ENCODE results near the gene GGACT.
"Not testable (repeated sequence)": the region's sequence is repeated elsewhere in the genome, so short reads cannot be mapped to it uniquely, and the experiment has no call there.

The GGACT gene

DNA sequence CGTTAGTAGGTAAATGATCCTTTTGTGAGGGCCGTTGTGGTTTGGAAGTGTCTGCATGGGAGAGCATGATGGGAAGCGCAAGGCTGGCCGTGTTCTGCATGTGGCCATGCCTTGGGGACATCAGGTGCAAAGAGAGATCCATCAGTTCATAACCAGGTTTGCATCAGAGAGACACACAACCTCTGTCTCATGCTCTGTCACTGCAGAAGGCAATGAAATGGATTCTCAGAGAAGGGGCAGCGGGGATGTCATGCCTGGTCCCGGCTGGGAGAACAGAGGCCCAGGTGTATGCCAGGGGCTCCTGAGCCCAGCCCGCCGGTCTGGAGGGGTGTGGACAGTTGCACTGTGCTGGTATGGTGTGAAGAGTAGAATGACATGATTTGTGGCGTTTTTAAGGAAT is 60.2 kb downstream of the GGACT start:
- Histone ChIP-seq H3K27me3 (ENCODE audit: control insufficient read depth, insufficient read depth, low read length) (no peaks in the 10 kb centered on the region), H3K27ac (ENCODE audit: low read depth, low read length) (no peak overlapping the region)

DNA sequence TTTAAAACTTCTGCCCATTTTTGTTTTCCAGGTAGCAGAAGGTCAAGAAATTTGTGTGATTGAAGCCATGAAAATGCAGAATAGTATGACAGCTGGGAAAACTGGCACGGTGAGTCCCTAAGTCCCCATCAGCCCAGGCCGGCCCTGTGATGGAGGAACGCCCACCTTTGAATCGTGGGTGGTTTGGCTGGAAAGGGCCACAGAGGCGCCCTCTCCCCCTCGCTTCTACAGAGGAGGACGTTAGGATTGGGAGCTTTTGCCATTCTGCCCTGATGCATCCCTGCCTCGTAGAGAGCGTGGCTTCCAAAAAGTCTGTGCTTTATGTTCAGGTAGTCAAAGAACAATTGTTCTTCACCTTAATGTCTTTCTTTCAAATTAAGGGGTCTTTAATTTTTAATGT is 60.9 kb downstream of the GGACT start:
- H3K36me3 ChIP-seq (ENCODE audit: control insufficient read depth, insufficient read depth, low read length), result peaks cover 12% of the 10 kb centered on the region
- peaks cover 33% of the 10 kb centered on the region for H3K4me1 ChIP-seq (ENCODE audit: control insufficient read depth, insufficient read depth, low read length)
- no peaks in the 10 kb centered on the region for H3K9me3 ChIP-seq (ENCODE audit: control insufficient read depth, insufficient read depth, low read length)
- no peak overlapping the region for H3K9ac ChIP-seq (ENCODE audit: low read depth, low read length)
- no peak overlapping the region for H3K4me3 ChIP-seq (ENCODE audit: low read depth, low read length)
- no peak overlapping the region for H3K27ac ChIP-seq (ENCODE audit: low read depth, low read length)
- H3K27me3 ChIP-seq (ENCODE audit: control insufficient read depth, insufficient read depth, low read length), result no peaks in the 10 kb centered on the region

More for the DNA sequence above, 60.2 kb downstream of the GGACT start:
- H3K4me3 ChIP-seq (ENCODE audit: low read depth, low read length), result no peak overlapping the region
- H3K9ac ChIP-seq (ENCODE audit: low read depth, low read length), result no peak overlapping the region
- no peaks in the 10 kb centered on the region for H3K9me3 ChIP-seq (ENCODE audit: control insufficient read depth, insufficient read depth, low read length)
- peaks cover 33% of the 10 kb centered on the region for H3K4me1 ChIP-seq (ENCODE audit: control insufficient read depth, insufficient read depth, low read length)
- peaks cover 12% of the 10 kb centered on the region for H3K36me3 ChIP-seq (ENCODE audit: control insufficient read depth, insufficient read depth, low read length)

DNA sequence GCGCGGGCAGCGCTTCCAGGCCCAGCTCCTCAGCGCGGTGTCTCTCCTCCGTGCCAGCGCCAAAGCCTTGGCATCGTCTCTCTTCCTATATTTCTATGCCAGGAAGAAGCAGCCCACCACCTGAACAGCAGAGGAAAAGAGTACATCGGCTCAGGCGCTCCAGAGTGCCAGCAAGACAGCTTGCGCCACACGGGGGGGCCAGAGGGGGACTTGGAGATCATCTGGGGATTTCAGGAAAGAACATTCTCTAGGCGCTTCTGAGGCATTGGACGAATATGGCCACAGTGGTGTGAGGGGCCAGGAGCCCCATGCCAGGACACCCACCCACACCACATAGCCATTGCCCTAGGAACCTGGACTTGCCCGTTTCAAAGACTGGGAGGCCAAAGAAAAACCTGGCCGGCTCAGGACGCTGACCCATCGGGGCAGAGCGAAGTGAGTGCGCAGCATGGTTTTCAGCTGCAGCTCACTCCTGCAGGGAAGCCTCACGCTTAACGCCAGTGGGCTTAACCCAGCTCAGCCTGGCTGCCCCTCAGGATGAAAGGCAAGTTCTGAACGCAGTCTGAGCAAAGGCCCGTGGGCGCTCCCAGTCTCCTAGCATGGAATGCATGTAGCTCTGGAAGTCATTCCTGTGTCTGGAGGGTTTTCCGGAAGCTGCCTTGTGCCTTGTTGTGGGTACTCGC is 62.1 kb downstream of the GGACT start:
- peaks cover 43% of the 10 kb centered on the region for H3K4me1 ChIP-seq (ENCODE audit: control insufficient read depth, insufficient read depth, low read length)
- H3K27ac ChIP-seq (ENCODE audit: low read depth, low read length), result no peak overlapping the region
- no peak overlapping the region for H3K9ac ChIP-seq (ENCODE audit: low read depth, low read length)
- no peak overlapping the region for H3K4me3 ChIP-seq (ENCODE audit: low read depth, low read length)
- H3K27me3 ChIP-seq (ENCODE audit: control insufficient read depth, insufficient read depth, low read length), result no peaks in the 10 kb centered on the region
- peaks cover 12% of the 10 kb centered on the region for H3K36me3 ChIP-seq (ENCODE audit: control insufficient read depth, insufficient read depth, low read length)
- no peaks in the 10 kb centered on the region for H3K9me3 ChIP-seq (ENCODE audit: control insufficient read depth, insufficient read depth, low read length)

DNA sequence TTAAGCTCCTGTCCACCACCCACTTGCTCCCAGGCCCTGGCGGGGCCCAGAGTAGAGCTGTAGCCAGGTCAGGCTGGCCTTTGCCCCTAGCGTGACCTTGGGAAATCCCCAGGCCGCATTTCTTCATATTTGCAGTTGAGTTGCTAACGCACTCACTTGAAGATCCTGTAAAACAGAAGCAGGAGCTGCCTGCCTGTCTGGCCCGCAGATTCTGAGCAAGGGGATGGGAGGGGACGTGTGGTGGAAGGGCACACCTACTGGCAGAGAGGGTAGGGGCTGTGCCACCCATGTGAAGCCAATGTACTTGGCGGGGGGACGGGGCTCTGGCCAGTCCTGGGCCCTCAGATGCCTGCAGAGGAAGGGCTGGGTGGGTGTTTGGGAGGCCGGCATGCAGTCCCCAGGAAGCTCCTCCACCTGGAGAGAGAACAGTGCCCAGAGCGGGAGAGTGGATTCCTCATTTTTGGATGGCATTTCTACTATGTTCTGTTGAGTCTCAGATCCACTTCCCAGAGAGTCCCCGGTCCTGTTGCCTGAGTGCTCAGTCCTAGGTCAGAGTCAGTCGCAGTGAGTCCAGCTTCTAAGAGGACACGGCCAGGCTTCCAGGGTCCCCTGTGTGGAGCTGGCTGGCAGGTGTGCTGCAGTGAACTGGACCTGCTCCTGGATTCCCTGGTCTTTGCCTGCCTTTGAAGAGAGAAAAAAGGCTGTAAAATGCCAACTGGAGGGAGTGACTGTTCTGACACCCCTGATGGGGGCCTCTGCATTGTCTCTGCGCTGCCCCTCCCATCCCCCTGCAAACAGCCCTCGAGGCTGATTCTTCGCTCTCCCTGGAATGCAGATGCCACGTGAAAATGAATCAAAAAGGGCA is 62.9 kb downstream of the GGACT start:
- H3K27ac ChIP-seq (ENCODE audit: low read depth, low read length), result no peak overlapping the region

DNA sequence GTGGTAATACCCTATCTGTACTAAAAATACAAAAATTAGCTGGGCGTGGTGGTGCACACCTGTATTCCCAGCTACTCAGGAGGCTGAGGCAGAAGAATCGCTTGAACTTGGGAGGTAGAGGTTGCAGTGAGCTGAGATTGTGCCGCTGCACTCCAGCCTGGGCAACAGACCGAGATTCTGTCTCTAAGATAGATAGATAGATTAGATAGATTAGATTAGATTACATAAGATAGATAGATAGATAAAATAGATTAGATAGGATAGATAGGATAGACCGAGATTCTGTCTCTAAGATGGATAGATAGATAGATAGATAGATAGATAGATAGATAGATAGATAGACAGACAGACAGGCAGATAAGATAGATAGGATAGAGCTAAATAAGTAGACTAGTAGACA is 63.9 kb downstream of the GGACT start:
- not testable (repeated sequence) for H3K9me3 ChIP-seq (ENCODE audit: control insufficient read depth, insufficient read depth, low read length); H3K27me3 ChIP-seq (ENCODE audit: control insufficient read depth, insufficient read depth, low read length); H3K4me3 ChIP-seq (ENCODE audit: low read depth, low read length); H3K9ac ChIP-seq (ENCODE audit: low read depth, low read length); H3K27ac ChIP-seq (ENCODE audit: low read depth, low read length)
- peaks cover 12% of the 10 kb centered on the region; the same call in 1 of the 2 replicates for H3K36me3 ChIP-seq (ENCODE audit: control insufficient read depth, insufficient read depth, low read length)
- peaks cover 38% of the 10 kb centered on the region for H3K4me1 ChIP-seq (ENCODE audit: control insufficient read depth, insufficient read depth, low read length)

More for the DNA sequence above, 62.9 kb downstream of the GGACT start:
- H3K4me3 ChIP-seq (ENCODE audit: low read depth, low read length), result no peak overlapping the region
- H3K27me3 ChIP-seq (ENCODE audit: control insufficient read depth, insufficient read depth, low read length), result no peaks in the 10 kb centered on the region
- H3K36me3 ChIP-seq (ENCODE audit: control insufficient read depth, insufficient read depth, low read length), result peaks cover 12% of the 10 kb centered on the region
- H3K9me3 ChIP-seq (ENCODE audit: control insufficient read depth, insufficient read depth, low read length), result no peaks in the 10 kb centered on the region
- H3K9ac ChIP-seq (ENCODE audit: low read depth, low read length), result no peak overlapping the region
- H3K4me1 ChIP-seq (ENCODE audit: control insufficient read depth, insufficient read depth, low read length), result peaks cover 46% of the 10 kb centered on the region

DNA sequence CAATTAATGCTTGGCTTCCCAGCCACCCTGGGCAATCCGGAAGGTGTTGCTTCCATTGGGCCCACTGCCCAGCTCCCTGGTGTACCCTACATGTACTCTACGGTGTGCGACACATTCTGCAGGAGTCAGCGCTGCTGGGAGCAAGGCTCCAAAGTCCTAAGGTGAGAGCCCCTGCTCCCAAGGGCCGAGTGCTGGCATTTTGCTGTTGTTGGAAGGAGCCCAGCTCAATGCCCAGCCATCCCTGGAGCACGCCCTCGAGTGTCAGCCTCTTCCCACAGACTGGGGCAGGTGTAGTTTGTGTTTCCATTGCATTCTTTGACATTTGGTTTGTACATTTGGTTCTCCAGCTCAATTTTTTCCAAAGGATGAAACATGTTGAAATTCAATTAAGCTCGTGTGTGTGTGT is 64.6 kb downstream of the GGACT start:
- Histone ChIP-seq H3K27ac (ENCODE audit: low read depth, low read length) (no peak overlapping the region), H3K36me3 (ENCODE audit: control insufficient read depth, insufficient read depth, low read length) (peaks cover 8% of the 10 kb centered on the region; the same call in 1 of the 2 replicates), H3K4me1 (ENCODE audit: control insufficient read depth, insufficient read depth, low read length) (peaks cover 42% of the 10 kb centered on the region), H3K9me3 (ENCODE audit: control insufficient read depth, insufficient read depth, low read length) (no peaks in the 10 kb centered on the region), H3K27me3 (ENCODE audit: control insufficient read depth, insufficient read depth, low read length) (no peaks in the 10 kb centered on the region), H3K9ac (ENCODE audit: low read depth, low read length) (no peak overlapping the region), H3K4me3 (ENCODE audit: low read depth, low read length) (no peak overlapping the region)

DNA sequence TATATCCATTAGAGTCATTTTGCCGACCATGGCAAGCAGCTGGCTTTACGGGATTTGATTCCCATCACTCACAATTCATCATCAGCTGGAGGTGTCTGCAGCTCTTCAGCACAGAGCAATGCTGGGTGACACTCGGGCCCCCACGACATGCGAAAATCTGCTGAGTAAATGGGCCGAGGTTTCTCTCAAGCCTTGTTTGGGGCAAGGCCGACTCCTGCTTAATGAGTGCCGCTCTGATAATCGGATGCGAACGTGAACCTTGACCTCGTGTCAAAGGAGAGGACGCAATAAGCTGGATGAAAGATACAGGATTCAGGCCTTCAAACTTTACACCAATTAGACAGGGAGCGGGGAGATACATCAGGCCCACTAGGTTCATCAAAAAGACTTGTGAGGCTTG is 65.2 kb downstream of the GGACT start:
- no peaks in the 10 kb centered on the region for H3K9me3 ChIP-seq (ENCODE audit: control insufficient read depth, insufficient read depth, low read length)
- H3K27me3 ChIP-seq (ENCODE audit: control insufficient read depth, insufficient read depth, low read length), result no peaks in the 10 kb centered on the region
- peaks cover 6% of the 10 kb centered on the region; the same call in 1 of the 2 replicates for H3K36me3 ChIP-seq (ENCODE audit: control insufficient read depth, insufficient read depth, low read length)
- peaks cover 43% of the 10 kb centered on the region for H3K4me1 ChIP-seq (ENCODE audit: control insufficient read depth, insufficient read depth, low read length)
- H3K27ac ChIP-seq (ENCODE audit: low read depth, low read length), result no peak overlapping the region
- no peak overlapping the region for H3K9ac ChIP-seq (ENCODE audit: low read depth, low read length)
- no peak overlapping the region for H3K4me3 ChIP-seq (ENCODE audit: low read depth, low read length)

DNA sequence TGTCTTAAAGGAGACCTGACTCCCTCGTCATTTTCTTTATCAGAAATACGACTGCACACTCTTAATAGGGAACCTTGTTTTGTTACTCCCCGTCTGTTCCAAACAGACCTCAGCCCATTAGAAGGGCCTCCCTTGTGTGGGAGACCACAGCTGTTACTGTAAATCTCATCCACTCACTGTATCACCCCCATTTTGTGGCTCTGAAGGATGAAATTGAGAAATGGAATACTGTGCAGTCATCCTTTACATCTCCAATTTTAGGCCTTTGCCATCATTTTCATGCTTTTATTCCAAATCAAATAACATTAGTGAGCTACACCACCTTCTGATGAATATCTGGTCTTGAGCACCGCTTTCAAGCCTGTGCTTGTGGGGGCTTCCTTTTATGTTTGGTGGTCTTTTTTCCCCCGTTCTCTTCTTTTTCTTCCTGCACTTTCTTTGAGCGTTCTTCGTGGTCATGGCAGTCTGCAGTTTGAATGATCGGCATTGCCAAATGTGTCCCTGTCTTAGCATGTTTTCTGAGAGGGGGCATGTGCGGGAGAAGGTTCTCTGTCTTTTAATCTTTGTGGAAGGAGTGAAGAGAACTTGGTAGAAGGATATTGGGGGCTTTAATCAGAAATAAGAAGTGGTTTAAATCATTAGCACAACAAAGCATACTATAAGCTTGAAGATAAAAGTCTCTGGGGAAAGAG is 65.8 kb downstream of the GGACT start:
- no peaks in the 10 kb centered on the region for H3K27me3 ChIP-seq (ENCODE audit: control insufficient read depth, insufficient read depth, low read length)
- H3K9me3 ChIP-seq (ENCODE audit: control insufficient read depth, insufficient read depth, low read length), result no peaks in the 10 kb centered on the region
- no peak overlapping the region for H3K9ac ChIP-seq (ENCODE audit: low read depth, low read length)
- peaks cover 3% of the 10 kb centered on the region; the same call in 1 of the 2 replicates for H3K36me3 ChIP-seq (ENCODE audit: control insufficient read depth, insufficient read depth, low read length)
- H3K4me3 ChIP-seq (ENCODE audit: low read depth, low read length), result no peak overlapping the region
- H3K27ac ChIP-seq (ENCODE audit: low read depth, low read length), result no peak overlapping the region
- peaks cover 43% of the 10 kb centered on the region for H3K4me1 ChIP-seq (ENCODE audit: control insufficient read depth, insufficient read depth, low read length)

DNA sequence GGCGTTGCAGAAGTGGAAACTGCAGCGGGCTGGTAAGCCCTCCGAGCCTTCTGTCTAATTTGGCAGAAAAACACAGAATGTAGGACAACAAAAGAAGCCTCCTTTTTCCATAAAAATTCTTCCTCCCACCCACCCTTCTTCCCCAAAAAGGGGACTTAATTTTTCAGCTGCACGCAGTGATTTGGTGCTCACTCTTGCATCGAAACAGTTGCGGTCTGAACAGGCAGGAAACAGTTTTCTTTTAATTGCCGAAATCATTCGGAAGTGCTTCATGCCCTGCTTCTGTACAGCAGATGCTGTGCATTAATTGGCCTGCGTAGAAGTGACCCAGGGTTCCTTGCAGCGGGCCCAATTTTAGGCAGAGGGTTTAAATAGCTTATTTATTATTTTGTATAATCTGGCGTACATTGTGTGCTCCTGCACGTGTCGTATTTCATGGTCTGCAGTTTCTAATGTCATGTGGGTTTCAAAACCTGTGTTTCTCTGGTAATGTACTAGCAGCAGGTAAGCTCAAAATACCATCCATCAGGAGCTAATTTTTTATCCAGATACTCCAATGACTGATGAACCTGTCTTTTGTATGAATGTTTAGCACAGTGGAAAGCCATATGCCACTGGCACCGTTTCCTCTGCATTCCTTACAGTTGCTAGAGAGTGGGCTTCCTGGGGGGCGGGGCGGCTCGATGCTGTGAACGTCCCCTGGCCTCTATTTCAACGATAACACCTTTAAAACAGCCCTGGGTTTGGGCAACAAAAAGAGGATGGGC is 66.6 kb downstream of the GGACT start:
- no peak overlapping the region for H3K27ac ChIP-seq (ENCODE audit: low read depth, low read length)
- peaks cover 46% of the 10 kb centered on the region for H3K4me1 ChIP-seq (ENCODE audit: control insufficient read depth, insufficient read depth, low read length)
- no peaks in the 10 kb centered on the region for H3K9me3 ChIP-seq (ENCODE audit: control insufficient read depth, insufficient read depth, low read length)
- no peak overlapping the region for H3K4me3 ChIP-seq (ENCODE audit: low read depth, low read length)
- no peak overlapping the region for H3K9ac ChIP-seq (ENCODE audit: low read depth, low read length)
- no peaks in the 10 kb centered on the region for H3K27me3 ChIP-seq (ENCODE audit: control insufficient read depth, insufficient read depth, low read length)
- no peaks in the 10 kb centered on the region for H3K36me3 ChIP-seq (ENCODE audit: control insufficient read depth, insufficient read depth, low read length)
